ENCODE measurements around the gene AHCYL2.
A peak's percentile ranks its signal among the peaks of the same experiment; 100 is the strongest.
"Not testable (repeated sequence)": the region's sequence is repeated elsewhere in the genome, so short reads cannot be mapped to it uniquely, and the experiment has no call there.

AHCYL2 gene

DNA sequence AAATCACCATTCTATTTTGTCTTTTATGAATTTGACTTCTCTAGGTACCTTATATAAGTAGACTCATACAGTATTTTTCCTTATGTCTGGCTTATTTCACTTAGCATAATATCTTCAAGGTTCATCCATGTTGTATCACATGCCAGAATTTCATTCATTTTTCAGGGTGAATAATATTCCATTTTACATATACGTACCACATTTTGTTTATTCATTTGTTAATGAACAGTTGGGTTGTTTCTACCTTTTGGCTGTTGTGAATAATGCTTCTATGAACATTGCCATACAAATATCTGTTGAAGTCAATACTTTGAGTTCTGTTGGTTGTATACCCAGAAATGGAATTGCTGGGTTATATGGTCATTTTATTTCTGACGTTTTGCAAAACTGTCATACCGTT is 20.7 kb downstream of the AHCYL2 start:
- no peak for ATAC-seq

- ATAC-seq: no peak
Observed at GRCh38 chr7:129247087-129247486, 22.3 kb downstream of the AHCYL2 start.

GRCh38 chr7:129252128-129252527 is 27.3 kb downstream of the AHCYL2 start:
- ATAC-seq: no peak

GRCh38 chr7:129252603-129253002 is 27.8 kb downstream of the AHCYL2 start:
- ATAC-seq: not testable (repeated sequence)

DNA sequence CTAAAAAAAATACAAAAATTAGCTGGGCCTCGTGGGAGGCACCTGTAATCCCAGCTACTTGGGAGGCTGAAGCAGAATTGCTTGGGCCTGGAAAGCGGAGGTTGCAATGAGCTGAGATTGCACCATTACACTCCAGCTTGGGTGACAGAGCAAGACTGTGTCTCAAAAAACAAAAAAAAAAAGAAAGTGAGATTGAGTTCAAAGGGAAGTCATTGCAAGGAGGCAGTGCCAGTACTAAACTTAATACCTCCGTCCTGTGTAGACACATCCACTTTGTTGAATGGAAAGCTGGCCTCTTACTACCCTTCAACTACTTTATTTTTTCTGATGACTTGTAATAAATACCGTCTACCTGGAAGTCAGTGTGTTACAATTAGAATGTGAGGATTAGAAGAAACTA is 31.0 kb downstream of the AHCYL2 start:
- no peak for ATAC-seq

- no peak for ATAC-seq
Observed at GRCh38 chr7:129256221-129256620, 31.4 kb downstream of the AHCYL2 start.

GRCh38 chr7:129257168-129257567 is 32.3 kb downstream of the AHCYL2 start:
- ATAC-seq: no peak

DNA sequence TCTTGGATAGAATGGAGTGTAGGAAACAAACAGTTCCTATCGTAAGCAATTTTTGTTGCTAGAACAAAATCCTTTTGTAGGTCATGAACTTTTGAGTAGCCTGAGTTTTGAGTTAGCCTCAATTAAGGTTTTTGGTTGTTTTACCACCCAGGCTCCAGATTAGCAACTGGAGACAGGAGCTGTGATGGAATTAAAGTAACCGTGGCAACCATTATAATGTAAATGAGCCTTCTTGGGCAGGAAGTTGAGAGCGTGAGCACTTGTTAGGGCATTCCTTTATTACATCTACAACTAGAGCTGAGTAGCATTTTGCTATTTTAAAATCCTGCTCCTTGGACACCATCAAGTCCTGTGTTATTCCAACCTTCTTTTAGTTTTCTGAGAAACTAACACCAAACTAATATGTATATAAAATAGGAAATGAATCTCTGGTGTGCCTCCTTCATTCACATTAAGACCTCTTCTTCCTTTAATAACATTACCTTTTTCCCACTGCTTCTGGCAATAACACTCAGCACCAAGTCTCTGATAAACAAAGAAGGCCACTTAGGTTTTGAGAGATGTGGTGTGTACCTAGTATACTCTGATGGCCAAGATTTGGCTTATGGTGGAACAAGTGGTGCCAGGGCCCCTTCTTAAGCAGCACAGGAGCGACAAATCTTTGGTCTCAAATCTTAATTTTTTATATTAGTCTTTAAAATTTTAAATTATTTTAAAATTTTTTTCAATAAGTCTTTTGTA is 34.0 kb downstream of the AHCYL2 start:
- ATAC-seq: no peak

- ATAC-seq: no peak
Observed at GRCh38 chr7:129262324-129262723, 37.5 kb downstream of the AHCYL2 start.

DNA sequence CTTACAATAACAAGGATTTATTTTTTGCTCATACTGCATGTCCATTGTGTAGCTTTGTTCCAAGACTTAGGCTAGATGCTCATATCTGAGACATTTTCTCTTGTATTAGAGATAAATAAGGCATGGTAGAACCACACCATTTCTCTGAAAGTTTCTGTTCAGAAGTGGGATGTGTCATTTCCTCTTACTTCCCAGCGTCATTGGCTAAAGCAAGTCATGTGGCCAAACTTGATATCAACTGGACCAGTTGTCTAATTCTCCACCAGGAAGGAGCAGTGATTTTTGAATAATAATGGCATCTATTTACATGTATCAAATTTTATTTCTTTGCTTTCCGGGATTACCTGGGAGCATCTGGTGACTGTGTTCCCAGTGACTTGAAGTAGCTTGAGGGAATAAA is 38.3 kb downstream of the AHCYL2 start:
- peak in 1 of 2 donors; percentile 41 for ATAC-seq

DNA sequence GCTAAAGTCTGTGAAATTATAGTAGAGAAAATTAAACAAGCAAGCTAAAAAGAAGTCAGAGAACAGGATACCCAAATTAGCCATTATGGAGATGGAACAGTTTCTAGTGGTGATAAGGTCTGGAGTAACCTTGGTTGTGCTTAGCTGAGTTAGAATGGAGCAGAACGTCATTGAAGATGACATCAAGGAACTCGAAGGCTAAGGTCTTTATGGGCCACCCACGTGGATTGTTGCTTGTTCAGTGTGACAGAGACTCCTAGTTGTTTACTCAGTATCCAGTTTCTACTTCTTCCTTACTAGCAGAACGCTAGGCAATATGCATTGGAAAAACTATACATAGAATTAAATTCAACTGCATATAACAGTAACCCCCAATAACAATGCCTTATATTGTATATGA is 39.7 kb downstream of the AHCYL2 start:
- no peak for ATAC-seq

- ATAC-seq: no peak
Observed at GRCh38 chr7:129265328-129265727, 40.5 kb downstream of the AHCYL2 start.

- no peak for ATAC-seq
Observed at GRCh38 chr7:129266181-129266580, 41.4 kb downstream of the AHCYL2 start.

DNA sequence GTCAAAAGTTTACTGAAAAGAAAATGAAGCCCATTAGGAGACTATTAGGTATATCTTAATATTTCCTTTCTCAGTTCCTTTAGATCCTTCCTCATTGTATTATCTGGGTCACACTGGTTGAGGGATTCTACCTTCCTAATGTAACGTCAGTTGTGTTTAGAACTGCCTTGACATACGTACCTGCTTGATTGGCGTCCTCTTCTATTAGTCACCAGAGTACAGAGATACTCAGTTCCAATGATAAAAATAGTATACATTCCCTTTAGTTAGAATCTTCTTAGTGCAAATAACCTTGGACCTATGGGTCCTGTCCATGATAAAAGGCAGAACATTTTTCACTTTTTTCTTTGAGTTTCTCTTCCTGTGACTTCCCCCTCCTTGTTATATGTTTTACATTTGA is 45.2 kb downstream of the AHCYL2 start:
- no peak for ATAC-seq

DNA sequence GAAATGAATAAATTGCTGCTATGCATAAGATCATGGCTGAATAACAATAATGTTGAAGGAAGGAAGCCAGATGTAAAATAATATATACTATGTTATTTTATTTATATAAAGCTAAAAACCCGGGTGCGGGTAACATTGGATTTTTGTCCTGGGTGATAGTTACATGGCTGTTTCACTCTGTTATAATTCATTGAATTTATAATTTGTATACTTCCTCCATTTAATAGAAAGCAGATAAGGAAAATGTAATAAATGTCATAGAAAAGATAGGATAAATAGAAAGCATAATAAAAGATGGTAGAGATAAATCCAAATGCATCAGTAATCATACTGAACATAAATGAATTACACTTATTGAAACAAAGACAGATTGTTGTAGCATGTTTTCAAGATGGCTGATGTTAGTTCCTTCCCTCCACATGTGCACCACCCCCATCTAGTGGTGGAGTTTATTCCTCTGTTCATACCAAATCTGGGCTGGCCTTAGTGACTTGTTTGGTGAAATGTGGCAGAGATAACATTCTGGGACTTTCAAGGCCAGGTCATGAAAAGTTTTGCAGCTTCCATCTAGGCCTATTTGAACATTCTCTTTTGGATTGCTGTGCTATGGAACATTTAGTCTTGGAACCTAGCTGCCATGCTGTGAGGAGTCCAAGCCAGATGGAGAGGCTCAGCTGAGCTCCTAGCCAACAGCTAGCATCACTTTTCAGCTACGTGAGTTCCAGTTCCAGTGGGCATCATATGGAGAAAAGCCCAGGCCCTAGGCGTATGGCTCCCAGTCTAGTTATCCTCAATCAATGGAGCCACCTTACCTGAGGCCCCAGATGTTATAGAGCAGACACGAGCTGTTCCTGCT is 46.9 kb downstream of the AHCYL2 start:
- ATAC-seq: peak; percentile 82 to 88

DNA sequence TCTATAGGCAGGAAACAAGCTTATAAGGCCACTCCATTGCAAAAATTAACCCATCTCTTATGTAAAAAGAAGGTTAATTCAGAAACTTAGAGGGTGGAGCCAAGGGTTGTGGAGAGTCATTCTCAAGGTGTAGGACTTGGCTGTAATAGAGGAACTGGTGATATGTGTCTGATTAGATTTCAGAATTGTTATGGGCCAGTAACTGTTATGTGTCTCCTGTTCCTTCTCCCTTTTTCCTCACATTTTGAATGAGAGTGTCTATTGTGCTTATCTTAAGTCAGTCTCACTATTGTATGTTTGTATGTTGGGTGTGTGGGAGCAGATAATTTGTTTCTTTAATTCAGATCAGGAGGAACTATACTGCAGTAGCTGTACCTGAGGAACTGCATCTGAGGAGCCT is 49.1 kb downstream of the AHCYL2 start:
- no peak for ATAC-seq

GRCh38 chr7:129277629-129278028 is 52.8 kb downstream of the AHCYL2 start:
- no peak for ATAC-seq

GRCh38 chr7:129278688-129279087 is 53.9 kb downstream of the AHCYL2 start:
- no peak for ATAC-seq

DNA sequence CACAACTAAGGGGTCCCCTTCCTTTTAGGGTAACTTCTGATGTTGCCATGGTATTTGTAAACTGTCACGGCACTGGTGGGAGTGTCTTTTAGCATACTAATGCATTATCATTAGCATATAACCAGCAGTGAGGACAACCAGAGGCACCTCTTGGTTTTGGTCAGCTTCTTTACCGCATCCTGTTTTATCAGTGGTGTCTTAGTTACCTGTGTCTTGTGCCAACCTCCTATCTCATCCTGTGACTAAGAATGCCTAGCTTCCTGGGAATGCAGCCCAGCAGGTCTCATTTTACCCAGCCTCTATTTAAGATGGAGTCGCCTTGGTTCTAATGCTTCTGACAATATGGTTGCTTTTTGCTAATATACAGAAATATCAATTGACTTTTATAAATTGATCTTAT is 54.9 kb downstream of the AHCYL2 start:
- ATAC-seq: no peak

DNA sequence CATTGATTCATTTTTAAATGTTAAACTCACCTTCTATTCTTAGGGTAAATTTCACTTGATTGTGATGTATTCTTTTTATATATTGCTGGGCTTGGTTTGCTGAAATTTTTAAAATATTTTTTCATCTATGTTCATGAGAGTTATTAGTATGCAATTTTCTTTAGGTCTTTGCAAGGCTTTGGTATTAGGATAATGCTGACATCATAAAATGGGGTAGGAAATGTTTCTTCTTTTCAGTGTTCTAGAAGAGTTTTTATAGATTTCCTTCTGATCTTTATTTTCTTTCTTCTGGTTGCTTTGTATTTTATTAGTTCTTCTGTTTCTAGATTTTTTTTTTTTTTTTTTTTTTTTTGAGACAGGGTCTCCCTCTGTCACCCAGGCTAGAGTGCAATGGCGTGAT is 56.3 kb downstream of the AHCYL2 start:
- no peak for ATAC-seq

DNA sequence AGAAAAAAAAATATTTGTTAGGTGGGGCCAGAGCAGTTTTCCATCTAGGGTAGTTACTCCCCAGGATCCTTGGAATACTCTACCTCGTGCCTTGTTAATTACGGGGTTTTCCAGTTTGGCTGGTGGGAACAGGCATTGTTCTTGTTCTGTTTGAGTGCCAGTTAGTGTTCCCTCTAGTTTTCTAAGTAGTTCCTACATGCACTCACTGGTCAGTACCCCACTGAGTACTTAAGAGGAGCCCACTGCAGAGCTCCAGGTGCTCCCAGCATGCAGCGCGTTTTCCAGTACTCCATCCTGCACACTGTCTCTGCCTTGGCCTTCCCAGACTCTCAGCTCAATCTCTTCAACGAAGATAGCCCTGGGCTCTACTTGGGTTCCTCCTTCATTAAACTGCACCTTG is 58.0 kb downstream of the AHCYL2 start:
- no peak for ATAC-seq

DNA sequence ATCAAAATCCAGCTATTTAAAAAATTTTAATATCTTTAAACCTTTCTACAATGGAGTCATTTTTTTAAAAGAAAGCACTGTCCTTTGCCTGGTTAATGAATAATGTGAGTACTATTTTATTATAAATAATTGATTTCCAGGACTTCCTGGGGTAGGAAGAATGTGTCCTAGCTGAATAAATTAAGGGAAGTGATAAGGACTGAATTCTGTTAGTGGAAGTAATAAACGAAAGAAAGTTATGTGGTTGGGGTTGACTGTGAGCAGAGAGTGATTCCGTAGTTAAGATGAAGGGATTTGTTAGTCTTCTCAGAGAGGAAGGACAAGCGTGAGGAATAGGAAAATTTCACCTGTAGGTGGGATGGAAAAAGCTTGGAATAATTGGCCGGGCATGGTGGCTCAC is 59.1 kb downstream of the AHCYL2 start:
- no peak for ATAC-seq

DNA sequence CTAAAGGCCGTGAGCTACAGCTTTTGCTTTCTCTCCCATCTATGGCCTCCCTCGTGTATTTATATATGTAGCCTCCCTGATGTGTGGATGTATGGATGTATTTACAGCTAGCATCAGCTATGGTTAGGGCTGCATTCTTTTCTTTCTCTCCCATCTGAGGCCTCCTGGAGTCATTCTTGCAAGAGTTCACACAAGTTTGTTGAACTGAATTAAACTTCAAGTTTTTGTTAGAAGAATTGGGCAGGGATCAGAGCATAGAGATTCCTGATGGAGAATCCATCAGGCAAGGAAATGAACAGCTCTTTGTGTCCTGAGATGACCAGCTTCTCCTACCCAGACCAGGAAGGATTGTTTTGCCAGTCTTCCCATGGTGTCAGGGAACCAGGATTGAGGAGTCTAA is 60.3 kb downstream of the AHCYL2 start:
- no peak for ATAC-seq

DNA sequence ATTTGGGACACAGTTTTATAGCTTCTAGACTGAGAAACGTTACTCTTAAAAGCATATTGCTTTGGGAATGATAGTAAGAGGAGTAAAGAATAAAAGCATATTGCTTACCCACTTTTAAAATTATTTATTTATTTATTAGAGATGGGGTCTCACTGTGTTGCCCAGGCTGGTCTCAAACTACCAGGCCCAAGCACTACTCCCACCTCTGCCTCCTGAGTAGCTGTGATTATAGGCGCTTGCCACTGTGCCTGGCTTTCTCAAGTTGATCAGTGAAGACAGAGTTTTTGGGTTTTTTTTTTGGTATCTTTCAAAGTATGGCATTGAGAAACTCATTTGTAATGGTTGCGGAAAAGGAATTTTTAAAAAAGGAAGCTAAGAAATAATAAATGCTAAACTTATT is 68.0 kb downstream of the AHCYL2 start:
- no peak for ATAC-seq
